ENCODE measurements around the gene CARMIL1. TPM values are rescaled to one million over a fixed set of nuclear protein-coding genes. Genes with fewer than 3 reads are reported as not detected.

CARMIL1 gene
- total and polyA plus RNA-seq, 10 donors: 3.7 to 34.8 (median 9.3) TPM

- peaks cover 0 to 10% (median 0%) of the 10 kb centered on the region in 6 donors for H3K36me3 ChIP-seq
- H3K9me3 ChIP-seq: no peaks in the 10 kb centered on the region
- no peak overlapping the region for H3K4me3 ChIP-seq
- 82 to 91% (median 89%) methylated on average over 3 of the region's 3 CpGs for WGBS, 5 donors
- H3K27me3 ChIP-seq (replicated peaks in 1 of 7): no peaks in the 10 kb centered on the region
- no peaks in the 10 kb centered on the region for H3K4me1 ChIP-seq
- H3K27ac ChIP-seq: no peak overlapping the region
- TF ChIP-seq POLR2AphosphoS5 (IDR thresholded peaks at IDR 0.05) (no peak), CTCF (IDR thresholded peaks at IDR 0.05 in 8 of 11, conservative IDR thresholded peaks at IDR 0.05 in 3 of 11) (no peak), POLR2A (IDR thresholded peaks at IDR 0.05) (no peak)
- intact Hi-C loops (cut with DNase I; ENCODE audit: low total_unique reads): no loop called here
- DNase-seq: no peak
These were observed 193.7 kb downstream of the CARMIL1 start for GRCh38 chr6:25472906-25473305.

DNA sequence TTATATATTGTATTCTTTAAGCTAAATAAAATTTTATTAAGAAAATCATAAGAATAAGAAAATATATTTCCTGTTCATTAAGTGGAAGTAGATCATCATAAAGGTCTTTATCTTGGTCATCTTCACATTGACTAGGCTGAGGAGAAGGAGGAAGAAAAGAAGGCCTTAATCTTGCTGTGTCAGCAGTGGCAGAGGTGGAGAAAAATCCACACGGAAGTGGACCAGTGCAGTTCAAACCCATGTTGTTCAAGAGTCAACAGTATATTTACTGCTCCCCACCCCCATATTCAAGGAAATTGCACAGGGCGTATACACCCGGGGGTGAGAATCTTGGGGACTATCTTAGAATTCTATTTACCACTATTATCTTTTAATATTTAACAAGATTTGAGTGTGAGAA, 194.3 kb downstream of the CARMIL1 start:
- no peaks in the 10 kb centered on the region for H3K27me3 ChIP-seq (replicated peaks in 1 of 7)
- no peak overlapping the region for H3K4me3 ChIP-seq
- 79 to 91% (median 86%) methylated on average over 3 of the region's 3 CpGs for WGBS, 5 donors

GRCh38 chr6:25476126-25476525, 197.0 kb downstream of the CARMIL1 start:
- no peak overlapping the region for H3K27ac ChIP-seq
- 66 to 91% (median 80%) methylated on average over 3 of the region's 3 CpGs for WGBS, 5 donors
- TF ChIP-seq POLR2AphosphoS5 (IDR thresholded peaks at IDR 0.05) (peak in 1 of 3 donors; percentile 14), CTCF (IDR thresholded peaks at IDR 0.05 in 8 of 11, conservative IDR thresholded peaks at IDR 0.05 in 3 of 11) (no peak)
- DNase-seq: no peak
- H3K4me3 ChIP-seq: no peak overlapping the region
- H3K27me3 ChIP-seq (replicated peaks in 1 of 7): no peaks in the 10 kb centered on the region
- intact Hi-C loops (cut with DNase I; ENCODE audit: low total_unique reads): no loop called here
- H3K4me1 ChIP-seq: no peaks in the 10 kb centered on the region
- no peaks in the 10 kb centered on the region for H3K9me3 ChIP-seq
- peaks cover 0 to 10% (median 0%) of the 10 kb centered on the region in 6 donors for H3K36me3 ChIP-seq

More for the DNA sequence above, 194.3 kb downstream of the CARMIL1 start:
- Histone ChIP-seq H3K36me3 (peaks cover 0 to 10% (median 0%) of the 10 kb centered on the region in 6 donors), H3K27ac (no peak overlapping the region), H3K9me3 (no peaks in the 10 kb centered on the region), H3K4me1 (no peaks in the 10 kb centered on the region)
- TF ChIP-seq POLR2AphosphoS5 (IDR thresholded peaks at IDR 0.05) (no peak), CTCF (IDR thresholded peaks at IDR 0.05 in 8 of 11, conservative IDR thresholded peaks at IDR 0.05 in 3 of 11) (no peak), POLR2A (IDR thresholded peaks at IDR 0.05) (no peak)
- no peak for DNase-seq
- intact Hi-C loops (cut with DNase I; ENCODE audit: low total_unique reads): no loop called here

DNA sequence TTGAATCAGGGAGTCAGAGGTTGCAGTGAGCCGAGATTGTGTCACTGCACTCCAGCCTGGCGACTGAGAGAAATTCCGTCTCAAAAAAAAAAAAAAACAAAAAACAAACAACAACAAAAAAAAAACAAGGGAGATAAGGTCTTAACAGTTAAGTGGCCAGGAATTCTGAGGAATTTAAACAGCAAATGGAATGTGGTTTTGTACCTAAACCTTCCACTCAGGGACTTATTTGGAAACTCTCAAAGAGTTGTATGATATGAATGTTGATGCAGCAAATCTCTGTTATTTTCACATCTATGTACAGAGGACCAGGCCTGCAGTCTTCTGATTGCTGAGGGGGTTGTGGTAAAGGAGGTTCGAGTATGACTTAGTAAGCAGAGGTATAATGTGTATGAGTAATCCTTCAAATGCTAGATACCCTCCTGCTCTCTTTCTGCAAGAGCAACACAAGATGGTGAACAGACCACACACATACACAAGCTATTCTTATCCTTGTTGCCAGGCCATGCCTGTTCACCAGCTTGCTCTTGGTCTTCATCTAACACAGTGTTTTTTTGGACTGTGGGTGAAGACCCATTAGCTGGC, 197.9 kb downstream of the CARMIL1 start:
- intact Hi-C loops (cut with DNase I; ENCODE audit: low total_unique reads): no loop called here
- Histone ChIP-seq H3K27me3 (replicated peaks in 1 of 7) (no peaks in the 10 kb centered on the region), H3K9me3 (no peaks in the 10 kb centered on the region), H3K27ac (no peak overlapping the region), H3K4me3 (no peak overlapping the region), H3K4me1 (no peaks in the 10 kb centered on the region), H3K36me3 (peaks cover 0 to 13% (median 0%) of the 10 kb centered on the region in 6 donors)
- no peak for DNase-seq
- no peak for TF ChIP-seq POLR2A (IDR thresholded peaks at IDR 0.05)
- TF ChIP-seq CTCF (IDR thresholded peaks at IDR 0.05 in 8 of 11, conservative IDR thresholded peaks at IDR 0.05 in 3 of 11): no peak
- TF ChIP-seq POLR2AphosphoS5 (IDR thresholded peaks at IDR 0.05): no peak
- 83 to 91% (median 90%) methylated on average over 4 of the region's 4 CpGs for WGBS, 5 donors

Measured in spleen (tissue), 11 donors.